Activated T-cell treated with anti-CD3 and anti-CD28 coated beads, Interleukin-2, amount 50 U/mL, for 1 hour (primary cell): ENCODE measurements around the gene CACNA1D.

Experiments
- DNase-seq: peaks from one replicate; pipeline ENCODE4 v3.0.0-alpha.2; 2020

Gene CACNA1D

GRCh38 chr3:53581671-53582070 is 87.3 kb downstream of the CACNA1D start:
- DNase-seq, result no peak

GRCh38 chr3:53583161-53583690 is 88.8 kb downstream of the CACNA1D start:
- no peak for DNase-seq

DNA sequence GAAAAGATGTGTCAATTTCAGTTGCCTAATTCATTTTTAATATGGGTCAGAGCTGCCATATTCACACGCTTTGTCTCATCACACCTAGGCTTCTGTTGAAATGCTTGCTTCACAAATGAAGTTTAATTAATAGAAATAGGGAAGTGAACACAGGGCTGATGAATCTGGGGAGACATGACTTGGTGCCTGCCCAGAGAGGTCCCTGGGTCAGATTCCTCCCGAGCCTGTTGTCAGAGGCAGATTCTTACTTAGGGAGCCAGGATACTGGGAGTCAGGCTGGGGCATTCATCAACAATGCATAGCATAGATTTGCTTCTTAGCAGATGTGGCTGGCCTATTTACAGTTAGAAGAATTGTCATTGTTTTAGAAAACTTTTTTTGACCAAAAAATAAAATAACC is 90.6 kb downstream of the CACNA1D start:
- DNase-seq, result no peak

- no peak for DNase-seq
Observed at GRCh38 chr3:53585627-53586026, 91.2 kb downstream of the CACNA1D start.

- DNase-seq, result no peak
Observed at GRCh38 chr3:53588122-53588521, 93.7 kb downstream of the CACNA1D start.

DNA sequence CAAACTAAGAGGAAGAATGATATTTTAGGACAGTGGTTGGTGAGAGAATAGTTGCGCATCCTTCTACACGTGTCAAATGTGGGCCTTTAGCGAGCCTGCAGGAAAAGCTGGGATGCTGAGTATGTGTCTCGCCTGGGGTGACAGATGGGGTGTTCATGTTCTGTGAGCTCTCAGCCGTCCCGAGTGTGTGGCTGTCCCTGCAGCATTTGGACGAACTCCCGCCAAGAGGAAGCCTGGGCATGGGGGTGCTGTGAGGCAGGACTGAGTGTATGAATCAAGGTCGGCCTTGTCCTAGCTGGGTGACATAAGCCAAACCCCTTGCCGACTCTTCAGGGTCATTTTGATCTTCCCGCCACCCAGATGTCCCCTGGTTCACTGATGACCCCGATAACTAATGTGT is 94.8 kb downstream of the CACNA1D start:
- DNase-seq, result no peak

DNA sequence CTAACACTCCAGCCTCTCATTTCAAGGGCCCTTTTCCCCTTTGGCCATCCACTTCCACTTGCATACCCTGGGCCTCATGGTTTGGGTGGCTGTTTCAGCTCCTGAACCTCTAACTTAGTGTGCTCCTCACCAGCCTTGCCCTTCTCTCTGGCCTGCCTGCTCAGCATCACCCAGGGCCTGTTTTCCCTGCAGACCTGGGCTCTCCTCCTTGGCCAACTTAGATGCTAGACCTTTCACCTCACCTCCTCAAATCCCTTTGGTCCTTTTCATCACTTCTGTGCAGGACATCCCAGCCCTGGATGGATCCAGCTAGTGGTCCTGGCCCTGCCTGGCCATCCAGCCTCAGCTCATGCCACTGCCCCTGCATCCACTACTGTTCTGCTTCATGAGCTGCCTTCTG is 95.4 kb downstream of the CACNA1D start:
- no peak for DNase-seq

- no peak for DNase-seq
Observed at GRCh38 chr3:53590606-53591005, 96.2 kb downstream of the CACNA1D start.

DNA sequence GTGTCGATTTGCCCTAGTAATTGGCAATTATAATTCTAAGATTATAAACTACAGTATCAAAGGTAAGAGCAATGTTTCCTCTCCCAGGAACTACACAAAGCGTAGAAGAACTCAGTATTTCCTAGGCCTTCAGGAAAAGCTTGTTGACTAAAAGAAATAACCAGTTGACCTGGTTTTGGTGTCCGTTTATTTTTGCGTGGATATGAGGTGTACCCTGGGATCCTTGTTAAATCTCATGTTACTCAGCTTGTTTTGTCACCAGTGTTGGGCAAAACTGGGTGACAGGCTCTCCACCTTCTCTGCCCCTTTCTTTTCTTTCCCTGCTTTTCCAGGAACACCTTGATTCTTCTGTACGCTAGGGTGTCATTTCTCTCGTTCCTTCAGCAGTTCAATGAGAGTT is 97.2 kb downstream of the CACNA1D start:
- no peak for DNase-seq

DNA sequence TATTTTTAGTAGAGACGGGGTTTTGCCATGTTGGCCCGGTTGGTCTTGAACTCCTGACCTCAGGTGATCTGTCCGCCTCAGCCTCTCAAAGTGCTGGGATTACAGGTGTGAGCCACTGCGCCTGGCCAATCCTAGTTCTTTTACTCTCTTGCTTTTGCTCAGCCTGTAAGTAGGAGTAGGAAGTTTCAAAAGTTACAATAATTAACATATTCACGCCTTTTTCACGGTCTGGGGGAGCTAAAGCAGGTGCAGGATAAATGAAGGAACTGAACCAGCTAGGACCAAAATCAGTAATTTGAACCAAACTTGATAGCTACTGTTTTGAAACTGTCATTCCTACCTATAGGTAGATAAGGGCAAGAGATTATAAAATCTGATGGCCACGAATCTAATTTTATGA is 98.5 kb downstream of the CACNA1D start:
- no peak for DNase-seq

DNA sequence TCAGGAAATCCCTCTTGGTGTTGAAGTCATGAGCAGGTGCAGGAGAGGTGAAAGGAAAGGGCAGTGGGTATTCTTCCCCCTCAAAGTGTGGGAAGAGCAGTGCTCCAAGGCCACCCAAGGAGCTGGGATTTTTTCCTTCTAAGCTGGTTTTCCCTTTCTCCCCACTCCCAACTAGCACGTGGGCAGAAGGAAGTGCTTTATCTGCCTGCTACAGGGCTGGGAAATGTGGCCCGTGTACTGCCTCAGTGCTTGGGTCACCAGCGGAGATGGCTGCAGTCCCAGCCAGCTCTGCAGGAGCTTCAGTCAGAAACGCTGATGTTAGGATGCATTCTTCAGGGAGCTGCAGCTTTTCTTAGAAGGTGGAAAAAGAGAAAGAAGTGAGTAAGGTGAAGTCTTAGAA is 99.2 kb downstream of the CACNA1D start:
- DNase-seq, result no peak

DNA sequence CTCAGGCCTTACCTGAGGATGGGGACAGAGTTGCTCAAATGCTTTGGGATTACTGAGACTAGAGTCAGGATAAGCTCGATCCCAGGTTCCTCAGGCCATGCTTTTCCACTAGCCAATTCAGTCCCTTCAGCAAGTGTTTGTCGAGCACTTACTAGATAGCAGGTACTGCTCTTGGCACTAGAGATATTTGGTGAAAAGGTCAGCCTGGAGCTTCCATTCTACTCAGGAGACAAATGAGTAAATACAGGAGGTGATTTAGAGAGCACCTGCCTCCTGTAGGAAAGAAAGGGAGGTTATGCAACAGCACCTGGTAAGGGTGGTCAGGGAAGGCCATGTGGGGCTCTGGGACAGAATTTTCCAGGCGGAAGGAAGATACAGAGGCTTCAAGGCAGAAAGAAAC is 99.9 kb downstream of the CACNA1D start:
- no peak for DNase-seq

GRCh38 chr3:53595660-53596059 is 101.2 kb downstream of the CACNA1D start:
- DNase-seq, result no peak

DNA sequence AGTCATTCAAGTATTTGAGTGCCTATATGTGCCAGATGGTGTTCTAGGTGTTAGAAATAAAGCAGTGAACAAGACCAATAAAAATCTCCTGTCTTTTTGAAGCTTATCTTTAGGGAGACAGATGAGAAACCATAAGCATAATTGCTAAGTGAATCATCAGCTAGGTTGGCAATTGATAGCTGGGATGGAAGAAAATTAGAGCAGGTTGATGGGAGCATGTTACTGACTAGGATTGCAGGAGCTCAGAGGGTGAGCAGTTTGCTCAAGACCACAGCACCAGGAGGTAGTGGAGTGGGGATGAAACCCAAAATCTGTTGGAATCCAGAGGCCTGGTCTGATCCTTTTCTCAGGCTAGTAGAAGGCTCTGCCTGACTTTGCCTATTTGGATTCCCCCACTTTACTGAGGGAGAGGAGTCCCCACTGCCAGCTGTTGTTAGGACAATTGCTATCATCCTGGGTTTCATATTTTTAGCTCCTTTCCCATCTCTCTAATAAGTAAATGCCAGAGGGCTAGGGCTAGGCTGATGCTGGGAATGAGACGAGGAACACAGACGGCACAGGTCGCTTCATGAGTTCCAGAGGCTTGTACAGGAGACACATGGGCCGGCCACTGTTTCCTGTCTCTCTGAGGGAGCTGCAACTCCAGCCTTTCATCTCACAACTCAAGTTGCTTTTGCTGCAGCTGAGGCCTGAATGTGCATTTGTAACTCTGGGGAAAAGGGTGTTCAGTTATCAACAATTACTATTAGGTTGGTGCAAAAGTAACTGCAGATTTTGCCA is 102.9 kb downstream of the CACNA1D start:
- no peak for DNase-seq

GRCh38 chr3:53599771-53600170 is 105.4 kb downstream of the CACNA1D start:
- no peak for DNase-seq

DNA sequence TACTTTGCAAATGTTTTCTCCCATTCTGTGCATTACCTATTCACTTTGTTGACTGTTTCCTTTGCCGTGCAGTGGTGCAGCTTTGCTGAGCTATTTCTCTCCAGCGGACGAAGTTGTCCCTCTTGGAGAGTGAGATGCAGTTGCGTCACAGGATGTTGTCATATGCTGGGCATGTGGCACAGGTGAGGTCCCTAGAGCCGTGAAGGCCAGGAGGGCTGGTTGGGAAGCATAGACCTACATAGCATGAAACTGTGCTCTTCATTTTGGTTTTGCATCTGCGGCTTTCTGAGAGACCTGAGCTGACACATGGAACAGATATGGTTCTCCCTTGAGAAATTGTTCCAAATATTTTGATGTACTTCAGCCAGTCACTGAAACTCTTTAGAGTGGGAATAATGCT is 108.5 kb downstream of the CACNA1D start:
- DNase-seq, result no peak

DNA sequence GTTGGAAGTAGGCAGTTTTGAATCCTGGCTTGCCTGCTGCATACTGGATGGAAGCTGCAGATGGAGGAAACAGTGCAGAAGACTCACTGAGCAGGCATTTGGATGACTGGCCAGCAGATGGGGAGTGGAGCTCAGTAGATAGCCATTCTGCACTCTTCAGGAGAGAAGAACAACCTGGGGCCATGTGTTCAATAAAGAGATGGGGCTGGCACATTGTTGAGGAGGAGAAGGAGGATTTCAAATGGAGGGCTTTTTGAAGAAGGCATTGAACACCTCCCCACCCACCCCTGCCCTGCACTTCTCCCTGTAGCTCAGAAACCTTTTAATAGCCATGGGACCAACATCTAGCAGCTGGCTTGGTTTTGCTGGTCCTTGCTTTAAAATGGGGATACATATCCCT is 109.8 kb downstream of the CACNA1D start:
- DNase-seq, result no peak

GRCh38 chr3:53606793-53607192 is 112.4 kb downstream of the CACNA1D start:
- DNase-seq, result no peak

GRCh38 chr3:53612508-53612907 is 118.1 kb downstream of the CACNA1D start:
- no peak for DNase-seq

GRCh38 chr3:53613125-53613524 is 118.7 kb downstream of the CACNA1D start:
- no peak for DNase-seq

- no peak for DNase-seq
Observed at GRCh38 chr3:53614307-53614706, 119.9 kb downstream of the CACNA1D start.

- no peak for DNase-seq
Observed at GRCh38 chr3:53616321-53616720, 121.9 kb downstream of the CACNA1D start.

DNA sequence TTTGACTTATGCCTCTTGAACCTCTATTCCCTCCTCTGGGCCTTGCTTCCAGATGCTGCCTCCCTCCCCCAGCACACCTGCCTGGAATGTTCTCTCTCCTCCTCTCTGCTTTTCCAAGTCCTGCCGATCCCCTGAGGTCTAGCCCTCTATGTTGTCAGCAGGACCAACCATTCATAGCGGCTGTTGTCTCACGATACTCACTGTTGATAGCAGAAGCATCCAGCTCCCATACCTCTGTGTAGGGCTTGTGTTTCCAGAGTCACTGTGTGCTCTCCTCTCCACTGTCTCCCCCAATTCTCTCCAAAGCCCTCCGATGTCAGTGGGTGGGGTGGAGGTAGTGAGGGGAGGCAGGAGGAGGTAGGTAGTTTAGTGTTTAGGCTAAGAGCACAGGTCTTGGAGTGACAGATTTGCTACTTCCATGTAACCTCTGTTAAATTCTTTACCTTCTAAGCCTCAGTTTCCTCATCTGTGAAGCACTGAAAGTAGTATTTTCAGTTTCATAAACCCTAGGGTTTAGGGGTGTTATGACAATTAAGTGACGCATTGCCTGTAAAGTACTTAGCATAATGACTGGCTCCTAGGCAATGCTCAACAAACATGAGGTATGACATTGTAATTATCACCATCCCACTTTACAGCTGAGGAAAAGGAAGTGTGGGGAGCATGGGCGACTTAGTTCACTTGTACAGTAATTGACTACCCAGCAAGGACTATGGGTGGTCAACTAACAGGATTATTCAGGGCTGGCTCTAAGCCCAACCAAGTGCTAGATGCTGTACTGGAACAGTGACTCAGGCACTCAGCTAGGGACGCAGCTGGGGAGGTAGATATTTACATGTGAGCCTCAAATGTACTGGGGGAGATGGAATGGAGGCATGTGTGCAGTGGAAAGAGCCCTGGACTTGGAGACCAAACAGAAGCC is 122.8 kb downstream of the CACNA1D start:
- no peak for DNase-seq
